ACC112 (cell line): ENCODE results near the gene KCNH1.
"Not testable (repeated sequence)": the region's sequence is repeated elsewhere in the genome, so short reads cannot be mapped to it uniquely, and the experiment has no call there.

Experiments used
- H2AFZ ChIP-seq: fragments of 200-600 bp; sonication (generic); one replicate; pipeline ENCODE4 v1.6.0; 2017; ENCODE audit warnings: antibody characterized with exemption, low read length; ENCODE audit not compliant: unreplicated experiment
- H3K27ac ChIP-seq: fragments of 200-600 bp; sonication (generic); 2 replicates; pipeline ENCODE4 v1.5.1; 2014; ENCODE audit warnings: low read depth, mild to moderate bottlenecking, antibody characterized with exemption, low read length, moderate library complexity
- H3K27me3 ChIP-seq: fragments of 200-600 bp; sonication (generic); 2 replicates; pipeline ENCODE4 v1.6.1; 2014; ENCODE audit warnings: mild to moderate bottlenecking, antibody characterized with exemption, low read length, moderate library complexity, mixed read lengths; ENCODE audit not compliant: insufficient read depth
- H3K36me3 ChIP-seq: fragments of 200-600 bp; sonication (generic); 2 replicates; pipeline ENCODE4 v1.6.1; 2016; ENCODE audit warnings: mild to moderate bottlenecking, antibody characterized with exemption, low read length, moderate library complexity, mixed read lengths; ENCODE audit not compliant: insufficient read depth
- H3K4me1 ChIP-seq: fragments of 200-600 bp; sonication (generic); one replicate; pipeline ENCODE4 v1.6.1; 2016; ENCODE audit warnings: low read length, mixed read lengths; ENCODE audit not compliant: insufficient read depth, unreplicated experiment, control insufficient read depth
- H3K4me3 ChIP-seq: fragments of 200-600 bp; sonication (generic); 2 replicates; pipeline ENCODE4 v1.5.1; 2014; ENCODE audit warnings: mild to moderate bottlenecking, low read depth, low read length
- H3K79me2 ChIP-seq: fragments of 200-600 bp; sonication (generic); one replicate; pipeline ENCODE4 v1.6.0; 2016; ENCODE audit warnings: low read length; ENCODE audit not compliant: control insufficient read depth, unreplicated experiment, insufficient read depth

Gene KCNH1

GRCh38 chr1:210949940-210950546 lies 183.9 kb downstream of the KCNH1 start:
- not testable (repeated sequence) for H3K4me3 ChIP-seq, H3K4me1 ChIP-seq, H3K27ac ChIP-seq, H2AFZ ChIP-seq, H3K79me2 ChIP-seq, H3K36me3 ChIP-seq, H3K27me3 ChIP-seq

- H3K27me3 ChIP-seq = no peaks in the 10 kb centered on the region
- no peak overlapping the region for H3K27ac ChIP-seq
- H3K36me3 ChIP-seq = no peaks in the 10 kb centered on the region
These were observed 184.5 kb downstream of the KCNH1 start for GRCh38 chr1:210949489-210949888.

GRCh38 chr1:210949039-210949438 lies 184.9 kb downstream of the KCNH1 start:
- H2AFZ ChIP-seq = no peak overlapping the region
- no peaks in the 10 kb centered on the region for H3K27me3 ChIP-seq
- no peaks in the 10 kb centered on the region for H3K79me2 ChIP-seq
- H3K4me3 ChIP-seq = no peak overlapping the region
- no peak overlapping the region for H3K27ac ChIP-seq
- no peaks in the 10 kb centered on the region for H3K4me1 ChIP-seq
- H3K36me3 ChIP-seq = no peaks in the 10 kb centered on the region

More at GRCh38 chr1:210949489-210949888, 184.5 kb downstream of the KCNH1 start:
- H3K4me1 ChIP-seq = no peaks in the 10 kb centered on the region
- no peaks in the 10 kb centered on the region for H3K79me2 ChIP-seq
- H3K4me3 ChIP-seq = no peak overlapping the region
- no peak overlapping the region for H2AFZ ChIP-seq

GRCh38 chr1:210944252-210944651 lies 189.7 kb downstream of the KCNH1 start:
- Histone ChIP-seq H3K27ac (no peak overlapping the region), H3K36me3 (no peaks in the 10 kb centered on the region), H3K27me3 (no peaks in the 10 kb centered on the region), H3K4me3 (no peak overlapping the region), H2AFZ (no peak overlapping the region), H3K4me1 (no peaks in the 10 kb centered on the region), H3K79me2 (no peaks in the 10 kb centered on the region)

GRCh38 chr1:210942513-210942912 lies 191.4 kb downstream of the KCNH1 start:
- Histone ChIP-seq H3K27me3 (no peaks in the 10 kb centered on the region), H3K79me2 (no peaks in the 10 kb centered on the region), H3K4me3 (no peak overlapping the region), H2AFZ (no peak overlapping the region), H3K27ac (no peak overlapping the region), H3K4me1 (no peaks in the 10 kb centered on the region), H3K36me3 (no peaks in the 10 kb centered on the region)

GRCh38 chr1:210940081-210940617 lies 193.8 kb downstream of the KCNH1 start:
- no peaks in the 10 kb centered on the region for H3K36me3 ChIP-seq
- no peak overlapping the region for H3K27ac ChIP-seq
- H3K4me3 ChIP-seq = no peak overlapping the region

GRCh38 chr1:210938416-210938925 lies 195.5 kb downstream of the KCNH1 start:
- Histone ChIP-seq H2AFZ (no peak overlapping the region), H3K27me3 (no peaks in the 10 kb centered on the region), H3K27ac (no peak overlapping the region), H3K79me2 (no peaks in the 10 kb centered on the region), H3K4me1 (no peaks in the 10 kb centered on the region), H3K36me3 (no peaks in the 10 kb centered on the region), H3K4me3 (no peak overlapping the region)

More at GRCh38 chr1:210940081-210940617, 193.8 kb downstream of the KCNH1 start:
- H3K4me1 ChIP-seq = no peaks in the 10 kb centered on the region
- no peaks in the 10 kb centered on the region for H3K27me3 ChIP-seq
- no peaks in the 10 kb centered on the region for H3K79me2 ChIP-seq
- H2AFZ ChIP-seq = no peak overlapping the region

- no peaks in the 10 kb centered on the region for H3K4me1 ChIP-seq
These were observed 196.1 kb downstream of the KCNH1 start for GRCh38 chr1:210937846-210938245.

GRCh38 chr1:210935905-210936304 lies 198.0 kb downstream of the KCNH1 start:
- Histone ChIP-seq H2AFZ (no peak overlapping the region), H3K4me1 (no peaks in the 10 kb centered on the region), H3K27me3 (no peaks in the 10 kb centered on the region), H3K79me2 (no peaks in the 10 kb centered on the region), H3K4me3 (no peak overlapping the region), H3K27ac (no peak overlapping the region), H3K36me3 (no peaks in the 10 kb centered on the region)

More at GRCh38 chr1:210937846-210938245, 196.1 kb downstream of the KCNH1 start:
- Histone ChIP-seq H3K79me2 (no peaks in the 10 kb centered on the region), H3K4me3 (no peak overlapping the region), H3K27me3 (no peaks in the 10 kb centered on the region), H3K36me3 (no peaks in the 10 kb centered on the region), H2AFZ (no peak overlapping the region), H3K27ac (no peak overlapping the region)

- Histone ChIP-seq H3K4me3 (no peak overlapping the region), H3K4me1 (no peaks in the 10 kb centered on the region), H3K79me2 (no peaks in the 10 kb centered on the region), H3K36me3 (no peaks in the 10 kb centered on the region), H3K27me3 (no peaks in the 10 kb centered on the region), H2AFZ (no peak overlapping the region), H3K27ac (no peak overlapping the region)
These were observed 201.8 kb downstream of the KCNH1 start for GRCh38 chr1:210932104-210932503.

GRCh38 chr1:210922666-210923065 lies 211.3 kb downstream of the KCNH1 start:
- Histone ChIP-seq H2AFZ (no peak overlapping the region), H3K4me1 (no peaks in the 10 kb centered on the region), H3K4me3 (no peak overlapping the region), H3K27me3 (no peaks in the 10 kb centered on the region), H3K27ac (no peak overlapping the region), H3K79me2 (no peaks in the 10 kb centered on the region), H3K36me3 (no peaks in the 10 kb centered on the region)
